ENCODE results near the gene RPLP2. TPM values are rescaled to one million over a fixed set of nuclear protein-coding genes. Genes with fewer than 3 reads are reported as not detected.

The RPLP2 gene
- total RNA-seq, 1 experiment from 2014 or later: 2,582 TPM

DNA sequence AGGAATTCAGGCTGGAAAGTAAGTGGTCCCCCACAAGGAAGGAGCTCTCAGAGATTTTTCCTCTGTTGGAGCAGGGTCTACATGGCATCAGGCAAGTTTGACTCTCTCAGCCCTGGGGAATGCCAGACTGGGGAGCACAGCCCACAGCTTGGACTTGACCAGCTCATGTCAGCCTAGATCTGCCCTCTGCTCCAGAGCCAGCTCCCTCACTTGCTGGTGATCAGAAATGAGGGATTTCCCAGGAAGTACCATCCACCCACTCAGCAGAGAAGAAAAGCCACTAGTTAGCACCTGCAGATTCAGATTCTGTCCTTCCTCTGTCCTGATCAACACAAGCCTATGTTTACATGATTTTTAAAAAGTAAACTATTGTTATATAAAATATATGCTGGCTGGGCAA, 49.5 kb upstream of the RPLP2 start:
- no peak overlapping the region for H3K27ac Mint-ChIP-seq
- peaks cover 14% of the 10 kb centered on the region for H3K4me1 Mint-ChIP-seq
- TF ChIP-seq ESRRA (CRISPR knock-in tag; IDR thresholded peaks at IDR 0.05; ENCODE audit: borderline replicate concordance) (no peak), ZNF138 (CRISPR knock-in tag; conservative IDR thresholded peaks at IDR 0.05) (no peak), ZBTB21 (CRISPR knock-in tag; IDR thresholded peaks at IDR 0.05; ENCODE audit: borderline replicate concordance) (no peak), ETV6 (CRISPR knock-in tag; IDR thresholded peaks at IDR 0.05) (no peak), SMAD4 (CRISPR knock-in tag; IDR thresholded peaks at IDR 0.05) (no peak)
- TF ChIP-seq, protein P1, sequence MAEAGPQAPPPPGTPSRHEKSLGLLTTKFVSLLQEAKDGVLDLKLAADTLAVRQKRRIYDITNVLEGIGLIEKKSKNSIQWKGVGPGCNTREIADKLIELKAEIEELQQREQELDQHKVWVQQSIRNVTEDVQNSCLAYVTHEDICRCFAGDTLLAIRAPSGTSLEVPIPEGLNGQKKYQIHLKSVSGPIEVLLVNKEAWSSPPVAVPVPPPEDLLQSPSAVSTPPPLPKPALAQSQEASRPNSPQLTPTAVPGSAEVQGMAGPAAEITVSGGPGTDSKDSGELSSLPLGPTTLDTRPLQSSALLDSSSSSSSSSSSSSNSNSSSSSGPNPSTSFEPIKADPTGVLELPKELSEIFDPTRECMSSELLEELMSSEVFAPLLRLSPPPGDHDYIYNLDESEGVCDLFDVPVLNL (CRISPR knock-in tag; IDR thresholded peaks at IDR 0.05; ENCODE audit: borderline replicate concordance, low read depth): no peak
- TF ChIP-seq, protein P2, sequence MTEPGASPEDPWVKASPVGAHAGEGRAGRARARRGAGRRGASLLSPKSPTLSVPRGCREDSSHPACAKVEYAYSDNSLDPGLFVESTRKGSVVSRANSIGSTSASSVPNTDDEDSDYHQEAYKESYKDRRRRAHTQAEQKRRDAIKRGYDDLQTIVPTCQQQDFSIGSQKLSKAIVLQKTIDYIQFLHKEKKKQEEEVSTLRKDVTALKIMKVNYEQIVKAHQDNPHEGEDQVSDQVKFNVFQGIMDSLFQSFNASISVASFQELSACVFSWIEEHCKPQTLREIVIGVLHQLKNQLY (CRISPR knock-in tag; IDR thresholded peaks at IDR 0.05): no peak
- TF ChIP-seq, protein P3, sequence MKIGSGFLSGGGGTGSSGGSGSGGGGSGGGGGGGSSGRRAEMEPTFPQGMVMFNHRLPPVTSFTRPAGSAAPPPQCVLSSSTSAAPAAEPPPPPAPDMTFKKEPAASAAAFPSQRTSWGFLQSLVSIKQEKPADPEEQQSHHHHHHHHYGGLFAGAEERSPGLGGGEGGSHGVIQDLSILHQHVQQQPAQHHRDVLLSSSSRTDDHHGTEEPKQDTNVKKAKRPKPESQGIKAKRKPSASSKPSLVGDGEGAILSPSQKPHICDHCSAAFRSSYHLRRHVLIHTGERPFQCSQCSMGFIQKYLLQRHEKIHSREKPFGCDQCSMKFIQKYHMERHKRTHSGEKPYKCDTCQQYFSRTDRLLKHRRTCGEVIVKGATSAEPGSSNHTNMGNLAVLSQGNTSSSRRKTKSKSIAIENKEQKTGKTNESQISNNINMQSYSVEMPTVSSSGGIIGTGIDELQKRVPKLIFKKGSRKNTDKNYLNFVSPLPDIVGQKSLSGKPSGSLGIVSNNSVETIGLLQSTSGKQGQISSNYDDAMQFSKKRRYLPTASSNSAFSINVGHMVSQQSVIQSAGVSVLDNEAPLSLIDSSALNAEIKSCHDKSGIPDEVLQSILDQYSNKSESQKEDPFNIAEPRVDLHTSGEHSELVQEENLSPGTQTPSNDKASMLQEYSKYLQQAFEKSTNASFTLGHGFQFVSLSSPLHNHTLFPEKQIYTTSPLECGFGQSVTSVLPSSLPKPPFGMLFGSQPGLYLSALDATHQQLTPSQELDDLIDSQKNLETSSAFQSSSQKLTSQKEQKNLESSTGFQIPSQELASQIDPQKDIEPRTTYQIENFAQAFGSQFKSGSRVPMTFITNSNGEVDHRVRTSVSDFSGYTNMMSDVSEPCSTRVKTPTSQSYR (CRISPR knock-in tag; IDR thresholded peaks at IDR 0.05): no peak
- TF ChIP-seq, protein P4, sequence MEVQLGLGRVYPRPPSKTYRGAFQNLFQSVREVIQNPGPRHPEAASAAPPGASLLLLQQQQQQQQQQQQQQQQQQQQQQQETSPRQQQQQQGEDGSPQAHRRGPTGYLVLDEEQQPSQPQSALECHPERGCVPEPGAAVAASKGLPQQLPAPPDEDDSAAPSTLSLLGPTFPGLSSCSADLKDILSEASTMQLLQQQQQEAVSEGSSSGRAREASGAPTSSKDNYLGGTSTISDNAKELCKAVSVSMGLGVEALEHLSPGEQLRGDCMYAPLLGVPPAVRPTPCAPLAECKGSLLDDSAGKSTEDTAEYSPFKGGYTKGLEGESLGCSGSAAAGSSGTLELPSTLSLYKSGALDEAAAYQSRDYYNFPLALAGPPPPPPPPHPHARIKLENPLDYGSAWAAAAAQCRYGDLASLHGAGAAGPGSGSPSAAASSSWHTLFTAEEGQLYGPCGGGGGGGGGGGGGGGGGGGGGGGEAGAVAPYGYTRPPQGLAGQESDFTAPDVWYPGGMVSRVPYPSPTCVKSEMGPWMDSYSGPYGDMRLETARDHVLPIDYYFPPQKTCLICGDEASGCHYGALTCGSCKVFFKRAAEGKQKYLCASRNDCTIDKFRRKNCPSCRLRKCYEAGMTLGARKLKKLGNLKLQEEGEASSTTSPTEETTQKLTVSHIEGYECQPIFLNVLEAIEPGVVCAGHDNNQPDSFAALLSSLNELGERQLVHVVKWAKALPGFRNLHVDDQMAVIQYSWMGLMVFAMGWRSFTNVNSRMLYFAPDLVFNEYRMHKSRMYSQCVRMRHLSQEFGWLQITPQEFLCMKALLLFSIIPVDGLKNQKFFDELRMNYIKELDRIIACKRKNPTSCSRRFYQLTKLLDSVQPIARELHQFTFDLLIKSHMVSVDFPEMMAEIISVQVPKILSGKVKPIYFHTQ (CRISPR knock-in tag; IDR thresholded peaks at IDR 0.05): no peak
- TF ChIP-seq, protein P5, sequence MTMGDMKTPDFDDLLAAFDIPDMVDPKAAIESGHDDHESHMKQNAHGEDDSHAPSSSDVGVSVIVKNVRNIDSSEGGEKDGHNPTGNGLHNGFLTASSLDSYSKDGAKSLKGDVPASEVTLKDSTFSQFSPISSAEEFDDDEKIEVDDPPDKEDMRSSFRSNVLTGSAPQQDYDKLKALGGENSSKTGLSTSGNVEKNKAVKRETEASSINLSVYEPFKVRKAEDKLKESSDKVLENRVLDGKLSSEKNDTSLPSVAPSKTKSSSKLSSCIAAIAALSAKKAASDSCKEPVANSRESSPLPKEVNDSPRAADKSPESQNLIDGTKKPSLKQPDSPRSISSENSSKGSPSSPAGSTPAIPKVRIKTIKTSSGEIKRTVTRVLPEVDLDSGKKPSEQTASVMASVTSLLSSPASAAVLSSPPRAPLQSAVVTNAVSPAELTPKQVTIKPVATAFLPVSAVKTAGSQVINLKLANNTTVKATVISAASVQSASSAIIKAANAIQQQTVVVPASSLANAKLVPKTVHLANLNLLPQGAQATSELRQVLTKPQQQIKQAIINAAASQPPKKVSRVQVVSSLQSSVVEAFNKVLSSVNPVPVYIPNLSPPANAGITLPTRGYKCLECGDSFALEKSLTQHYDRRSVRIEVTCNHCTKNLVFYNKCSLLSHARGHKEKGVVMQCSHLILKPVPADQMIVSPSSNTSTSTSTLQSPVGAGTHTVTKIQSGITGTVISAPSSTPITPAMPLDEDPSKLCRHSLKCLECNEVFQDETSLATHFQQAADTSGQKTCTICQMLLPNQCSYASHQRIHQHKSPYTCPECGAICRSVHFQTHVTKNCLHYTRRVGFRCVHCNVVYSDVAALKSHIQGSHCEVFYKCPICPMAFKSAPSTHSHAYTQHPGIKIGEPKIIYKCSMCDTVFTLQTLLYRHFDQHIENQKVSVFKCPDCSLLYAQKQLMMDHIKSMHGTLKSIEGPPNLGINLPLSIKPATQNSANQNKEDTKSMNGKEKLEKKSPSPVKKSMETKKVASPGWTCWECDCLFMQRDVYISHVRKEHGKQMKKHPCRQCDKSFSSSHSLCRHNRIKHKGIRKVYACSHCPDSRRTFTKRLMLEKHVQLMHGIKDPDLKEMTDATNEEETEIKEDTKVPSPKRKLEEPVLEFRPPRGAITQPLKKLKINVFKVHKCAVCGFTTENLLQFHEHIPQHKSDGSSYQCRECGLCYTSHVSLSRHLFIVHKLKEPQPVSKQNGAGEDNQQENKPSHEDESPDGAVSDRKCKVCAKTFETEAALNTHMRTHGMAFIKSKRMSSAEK (CRISPR knock-in tag; IDR thresholded peaks at IDR 0.05; ENCODE audit: borderline replicate concordance): no peak
- TF ChIP-seq, protein P6, sequence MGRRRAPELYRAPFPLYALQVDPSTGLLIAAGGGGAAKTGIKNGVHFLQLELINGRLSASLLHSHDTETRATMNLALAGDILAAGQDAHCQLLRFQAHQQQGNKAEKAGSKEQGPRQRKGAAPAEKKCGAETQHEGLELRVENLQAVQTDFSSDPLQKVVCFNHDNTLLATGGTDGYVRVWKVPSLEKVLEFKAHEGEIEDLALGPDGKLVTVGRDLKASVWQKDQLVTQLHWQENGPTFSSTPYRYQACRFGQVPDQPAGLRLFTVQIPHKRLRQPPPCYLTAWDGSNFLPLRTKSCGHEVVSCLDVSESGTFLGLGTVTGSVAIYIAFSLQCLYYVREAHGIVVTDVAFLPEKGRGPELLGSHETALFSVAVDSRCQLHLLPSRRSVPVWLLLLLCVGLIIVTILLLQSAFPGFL (CRISPR knock-in tag; IDR thresholded peaks at IDR 0.05; ENCODE audit: borderline replicate concordance): no peak
- TF ChIP-seq, protein P7, sequence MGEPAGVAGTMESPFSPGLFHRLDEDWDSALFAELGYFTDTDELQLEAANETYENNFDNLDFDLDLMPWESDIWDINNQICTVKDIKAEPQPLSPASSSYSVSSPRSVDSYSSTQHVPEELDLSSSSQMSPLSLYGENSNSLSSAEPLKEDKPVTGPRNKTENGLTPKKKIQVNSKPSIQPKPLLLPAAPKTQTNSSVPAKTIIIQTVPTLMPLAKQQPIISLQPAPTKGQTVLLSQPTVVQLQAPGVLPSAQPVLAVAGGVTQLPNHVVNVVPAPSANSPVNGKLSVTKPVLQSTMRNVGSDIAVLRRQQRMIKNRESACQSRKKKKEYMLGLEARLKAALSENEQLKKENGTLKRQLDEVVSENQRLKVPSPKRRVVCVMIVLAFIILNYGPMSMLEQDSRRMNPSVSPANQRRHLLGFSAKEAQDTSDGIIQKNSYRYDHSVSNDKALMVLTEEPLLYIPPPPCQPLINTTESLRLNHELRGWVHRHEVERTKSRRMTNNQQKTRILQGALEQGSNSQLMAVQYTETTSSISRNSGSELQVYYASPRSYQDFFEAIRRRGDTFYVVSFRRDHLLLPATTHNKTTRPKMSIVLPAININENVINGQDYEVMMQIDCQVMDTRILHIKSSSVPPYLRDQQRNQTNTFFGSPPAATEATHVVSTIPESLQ (CRISPR knock-in tag; IDR thresholded peaks at IDR 0.05): no peak
- H3K27me3 Mint-ChIP-seq (ENCODE audit: low read depth): no peaks in the 10 kb centered on the region
- no peak for DNase-seq (ENCODE audit: low spot score)
- H3K4me3 Mint-ChIP-seq: no peak overlapping the region
- no peaks in the 10 kb centered on the region for H3K9me3 Mint-ChIP-seq
- CTCF ChIA-PET: no interaction called here
- peaks cover 57% of the 10 kb centered on the region for H3K36me3 Mint-ChIP-seq
- POLR2A ChIA-PET: interaction anchor here (1.2 kb wide), 1 partner anchor 315 kb away, joined by 8 read pairs; no protein-coding TSS in a partner anchor
- no peak for ATAC-seq
